ENCODE measurements around the gene DOCK9.

DOCK9 gene

DNA sequence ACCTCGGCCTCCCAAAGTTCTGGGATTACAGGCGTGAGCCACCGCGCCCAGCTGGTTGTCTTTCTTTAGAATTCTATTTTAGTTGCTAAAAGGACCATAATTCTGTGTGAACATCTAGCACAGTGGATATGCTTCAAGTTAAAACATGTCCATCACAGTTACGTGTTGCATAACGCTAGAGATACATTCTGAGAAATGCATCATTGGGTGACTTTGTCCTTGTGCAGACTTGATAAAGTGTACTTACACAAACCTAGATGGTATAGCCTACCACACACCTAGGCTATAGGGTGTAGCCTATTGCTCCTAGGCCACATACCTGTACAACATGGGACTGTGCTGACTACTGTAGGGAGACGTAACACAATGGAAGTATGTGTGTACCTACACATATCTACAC is 35.4 kb downstream of the DOCK9 start:
- no peak for TF ChIP-seq CTCF (conservative IDR thresholded peaks at IDR 0.05; ENCODE audit: low read depth, low read length)
- H3K4me3 ChIP-seq (ENCODE audit: low read length): no peak overlapping the region
- no peak for DNase-seq (ENCODE audit: low read depth)

DNA sequence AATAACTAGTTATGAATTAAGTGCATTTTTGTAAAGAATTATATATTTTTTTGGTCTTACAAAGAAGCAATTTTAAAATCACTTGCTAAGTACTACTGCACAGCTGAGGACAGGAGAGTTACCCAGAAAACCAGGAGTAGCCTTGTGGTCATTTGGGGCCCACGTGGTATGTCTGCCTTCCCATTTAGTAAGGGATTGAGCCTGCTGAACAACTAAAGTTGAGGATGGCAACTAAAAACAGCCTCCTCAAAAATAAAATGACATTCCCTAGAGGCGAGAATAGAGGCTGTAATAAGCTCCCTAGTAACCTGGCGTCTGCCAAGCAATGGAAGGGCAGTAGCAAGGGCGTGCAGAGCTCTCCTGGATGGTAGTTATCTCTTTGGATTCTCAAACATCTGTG is 36.3 kb downstream of the DOCK9 start:
- no peak for DNase-seq (ENCODE audit: low read depth)
- TF ChIP-seq CTCF (conservative IDR thresholded peaks at IDR 0.05; ENCODE audit: low read depth, low read length): no peak
- no peak overlapping the region for H3K4me3 ChIP-seq (ENCODE audit: low read length)

GRCh38 chr13:98941126-98941525 is 36.7 kb downstream of the DOCK9 start:
- no peak overlapping the region for H3K4me3 ChIP-seq (ENCODE audit: low read length)
- no peak for TF ChIP-seq CTCF (conservative IDR thresholded peaks at IDR 0.05; ENCODE audit: low read depth, low read length)
- no peak for DNase-seq (ENCODE audit: low read depth)

- no peak for TF ChIP-seq CTCF (conservative IDR thresholded peaks at IDR 0.05; ENCODE audit: low read depth, low read length)
- no peak for DNase-seq (ENCODE audit: low read depth)
- no peak overlapping the region for H3K4me3 ChIP-seq (ENCODE audit: low read length)
Measured at GRCh38 chr13:98940325-98941001, 37.4 kb downstream of the DOCK9 start.

GRCh38 chr13:98939660-98940191 is 38.1 kb downstream of the DOCK9 start:
- DNase-seq (ENCODE audit: low read depth): no peak
- no peak overlapping the region for H3K4me3 ChIP-seq (ENCODE audit: low read length)
- no peak for TF ChIP-seq CTCF (conservative IDR thresholded peaks at IDR 0.05; ENCODE audit: low read depth, low read length)

GRCh38 chr13:98938801-98939200 is 39.1 kb downstream of the DOCK9 start:
- DNase-seq (ENCODE audit: low read depth): no peak
- H3K4me3 ChIP-seq (ENCODE audit: low read length): no peak overlapping the region
- TF ChIP-seq CTCF (conservative IDR thresholded peaks at IDR 0.05; ENCODE audit: low read depth, low read length): no peak

GRCh38 chr13:98937911-98938381 is 39.9 kb downstream of the DOCK9 start:
- DNase-seq (ENCODE audit: low read depth): no peak
- no peak for TF ChIP-seq CTCF (conservative IDR thresholded peaks at IDR 0.05; ENCODE audit: low read depth, low read length)

More at GRCh38 chr13:98937911-98938381, 39.9 kb downstream of the DOCK9 start:
- no peak overlapping the region for H3K4me3 ChIP-seq (ENCODE audit: low read length)
